ENCODE measurements around the gene PCDH1.

Gene PCDH1

GRCh38 chr5:141889282-141889871 is 11.2 kb upstream of the PCDH1 start:
- no peaks in the 10 kb centered on the region for H3K27me3 ChIP-seq (ENCODE audit: control insufficient read depth, insufficient read depth, low read length)
- no peaks in the 10 kb centered on the region for H3K4me1 ChIP-seq (ENCODE audit: control insufficient read depth, insufficient read depth, low read length)
- no peaks in the 10 kb centered on the region for H3K36me3 ChIP-seq (ENCODE audit: control insufficient read depth, insufficient read depth, low read length)
- no peak overlapping the region for H3K9ac ChIP-seq (ENCODE audit: low read length)
- H3K4me3 ChIP-seq (ENCODE audit: low read length): no peak overlapping the region
- H3K27ac ChIP-seq (ENCODE audit: low read depth, low read length): no peak overlapping the region

GRCh38 chr5:141883892-141884318 is 5.7 kb upstream of the PCDH1 start:
- Histone ChIP-seq H3K4me1 (ENCODE audit: control insufficient read depth, insufficient read depth, low read length) (no peaks in the 10 kb centered on the region), H3K27me3 (ENCODE audit: control insufficient read depth, insufficient read depth, low read length) (peaks cover 8% of the 10 kb centered on the region), H3K4me3 (ENCODE audit: low read length) (no peak overlapping the region), H3K36me3 (ENCODE audit: control insufficient read depth, insufficient read depth, low read length) (no peaks in the 10 kb centered on the region), H3K9ac (ENCODE audit: low read length) (no peak overlapping the region), H3K27ac (ENCODE audit: low read depth, low read length) (no peak overlapping the region)

DNA sequence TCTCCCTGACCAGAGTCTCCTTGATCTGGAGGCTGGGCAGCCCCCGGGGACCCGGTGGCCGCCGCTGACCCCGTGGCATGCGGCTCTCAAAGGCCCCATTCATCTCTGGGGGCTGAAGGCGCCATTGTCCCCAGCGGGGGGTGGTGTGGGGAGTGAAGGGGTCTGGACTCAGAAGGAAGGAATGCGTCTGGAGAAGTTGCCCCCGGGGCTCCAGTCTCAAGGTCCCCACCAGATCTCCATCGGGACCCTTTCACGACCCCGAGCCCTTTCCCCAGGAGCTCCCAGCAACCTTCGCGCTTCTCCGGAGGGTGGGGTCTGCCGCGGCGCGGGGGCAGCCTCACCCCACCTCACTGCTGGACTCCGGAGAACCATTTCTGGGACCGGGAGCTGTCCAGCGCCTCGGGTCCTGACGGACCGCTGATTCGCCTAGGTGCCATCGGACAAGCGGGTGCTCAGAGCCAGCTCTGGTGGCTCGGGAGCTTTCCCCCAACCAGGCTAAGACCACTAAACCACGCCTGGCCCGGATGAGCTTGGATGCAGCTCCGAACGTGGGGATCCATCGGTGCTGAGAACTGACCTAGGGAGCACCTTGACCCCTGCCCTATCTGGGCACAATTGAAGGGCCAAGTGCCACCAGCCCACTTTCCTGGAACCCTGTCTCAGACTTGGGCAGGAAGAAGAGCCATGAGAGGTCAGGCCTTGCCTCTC is 5.1 kb upstream of the PCDH1 start:
- Histone ChIP-seq H3K27me3 (ENCODE audit: control insufficient read depth, insufficient read depth, low read length) (peaks cover 8% of the 10 kb centered on the region), H3K36me3 (ENCODE audit: control insufficient read depth, insufficient read depth, low read length) (no peaks in the 10 kb centered on the region), H3K4me3 (ENCODE audit: low read length) (no peak overlapping the region), H3K27ac (ENCODE audit: low read depth, low read length) (no peak overlapping the region), H3K4me1 (ENCODE audit: control insufficient read depth, insufficient read depth, low read length) (no peaks in the 10 kb centered on the region), H3K9ac (ENCODE audit: low read length) (no peak overlapping the region)

DNA sequence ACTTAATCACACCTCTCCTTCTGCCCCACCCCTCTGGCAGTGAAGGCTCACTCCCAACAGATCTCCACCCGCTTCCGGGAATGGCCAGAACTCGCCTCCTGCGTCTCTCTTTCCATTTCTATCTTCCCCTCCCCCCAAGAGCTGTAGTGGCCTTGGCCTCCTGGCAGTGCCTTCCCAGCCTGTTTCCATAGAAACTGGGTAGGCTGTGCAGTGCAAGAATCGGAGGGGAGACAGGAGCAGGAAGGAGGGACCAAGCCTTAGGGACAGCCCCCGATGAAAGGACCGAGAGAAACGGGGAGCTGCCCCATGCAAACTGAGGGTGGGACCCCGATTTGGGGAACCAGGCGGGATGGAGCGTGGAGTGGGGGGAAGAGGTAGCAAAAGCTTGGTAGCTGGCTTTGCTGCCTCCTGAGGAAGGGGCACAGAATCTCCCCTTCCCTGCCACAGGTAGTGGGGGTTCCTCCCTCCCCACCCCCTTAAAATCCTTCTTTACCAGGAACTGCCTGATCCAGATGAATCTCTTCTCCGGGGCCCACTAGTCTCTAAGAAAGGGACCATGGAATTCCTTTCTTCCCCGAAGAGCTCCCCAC is 4.5 kb upstream of the PCDH1 start:
- Histone ChIP-seq H3K27me3 (ENCODE audit: control insufficient read depth, insufficient read depth, low read length) (peaks cover 9% of the 10 kb centered on the region), H3K36me3 (ENCODE audit: control insufficient read depth, insufficient read depth, low read length) (no peaks in the 10 kb centered on the region), H3K4me1 (ENCODE audit: control insufficient read depth, insufficient read depth, low read length) (no peaks in the 10 kb centered on the region), H3K27ac (ENCODE audit: low read depth, low read length) (peak overlapping the region; percentile 27), H3K9ac (ENCODE audit: low read length) (no peak overlapping the region), H3K4me3 (ENCODE audit: low read length) (peak overlapping the region; percentile 2)

GRCh38 chr5:141881886-141882285 is 3.7 kb upstream of the PCDH1 start:
- H3K27me3 ChIP-seq (ENCODE audit: control insufficient read depth, insufficient read depth, low read length): peaks cover 15% of the 10 kb centered on the region
- no peaks in the 10 kb centered on the region for H3K4me1 ChIP-seq (ENCODE audit: control insufficient read depth, insufficient read depth, low read length)
- no peaks in the 10 kb centered on the region for H3K36me3 ChIP-seq (ENCODE audit: control insufficient read depth, insufficient read depth, low read length)
- no peak overlapping the region for H3K9ac ChIP-seq (ENCODE audit: low read length)
- peak overlapping the region; percentile 16 for H3K4me3 ChIP-seq (ENCODE audit: low read length)
- H3K27ac ChIP-seq (ENCODE audit: low read depth, low read length): peak overlapping the region; percentile 56

GRCh38 chr5:141880961-141881801 is 3.0 kb upstream of the PCDH1 start:
- Histone ChIP-seq H3K9ac (ENCODE audit: low read length) (no peak overlapping the region), H3K4me3 (ENCODE audit: low read length) (peak overlapping the region; percentile 16), H3K4me1 (ENCODE audit: control insufficient read depth, insufficient read depth, low read length) (no peaks in the 10 kb centered on the region), H3K27me3 (ENCODE audit: control insufficient read depth, insufficient read depth, low read length) (peaks cover 20% of the 10 kb centered on the region), H3K36me3 (ENCODE audit: control insufficient read depth, insufficient read depth, low read length) (no peaks in the 10 kb centered on the region), H3K27ac (ENCODE audit: low read depth, low read length) (peak overlapping the region; percentile 56)

DNA sequence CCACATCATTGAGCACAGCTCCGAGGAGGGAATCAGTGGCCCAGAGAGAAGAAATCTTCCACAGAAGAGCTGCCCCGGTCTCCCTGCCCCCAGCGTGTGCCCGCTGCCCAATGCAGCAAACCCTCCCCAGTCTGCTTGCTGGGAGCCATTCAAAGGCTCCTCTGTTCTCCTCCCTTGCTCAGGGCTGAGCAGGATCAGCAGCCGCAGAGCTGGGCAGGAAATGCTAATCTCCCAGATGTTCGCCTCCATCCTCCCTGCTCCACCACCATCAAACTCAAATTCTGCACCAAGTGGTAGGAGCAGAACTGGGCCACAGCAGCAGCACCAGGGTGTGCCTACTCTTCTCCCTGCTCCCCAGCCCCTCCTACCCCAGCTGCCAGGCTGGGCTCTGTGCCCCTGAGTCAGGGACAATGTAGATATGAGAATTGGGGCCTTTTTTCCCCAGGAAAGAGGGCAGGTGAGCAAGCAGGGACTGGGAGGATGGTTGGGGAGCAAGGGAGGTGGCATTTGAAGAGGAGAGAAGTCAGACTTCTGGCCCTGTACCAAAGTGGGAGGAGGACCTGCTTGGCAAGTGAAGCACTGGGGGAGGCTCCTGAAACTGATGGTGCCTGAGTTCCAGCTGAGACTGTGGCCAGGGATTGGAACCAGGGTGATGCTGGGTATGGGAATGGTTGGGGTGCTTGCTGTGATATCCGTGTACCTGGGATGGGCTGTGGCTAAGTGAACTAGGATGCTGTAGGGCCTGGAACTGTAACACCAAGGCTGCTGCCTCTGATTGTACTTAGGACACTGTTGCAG is 1.9 kb upstream of the PCDH1 start:
- Histone ChIP-seq H3K27me3 (ENCODE audit: control insufficient read depth, insufficient read depth, low read length) (peaks cover 20% of the 10 kb centered on the region), H3K4me3 (ENCODE audit: low read length) (no peak overlapping the region), H3K4me1 (ENCODE audit: control insufficient read depth, insufficient read depth, low read length) (no peaks in the 10 kb centered on the region), H3K9ac (ENCODE audit: low read length) (no peak overlapping the region), H3K27ac (ENCODE audit: low read depth, low read length) (peak overlapping the region; percentile 41), H3K36me3 (ENCODE audit: control insufficient read depth, insufficient read depth, low read length) (no peaks in the 10 kb centered on the region)

GRCh38 chr5:141879426-141879759 is 1.2 kb upstream of the PCDH1 start:
- Histone ChIP-seq H3K4me3 (ENCODE audit: low read length) (no peak overlapping the region), H3K36me3 (ENCODE audit: control insufficient read depth, insufficient read depth, low read length) (no peaks in the 10 kb centered on the region), H3K9ac (ENCODE audit: low read length) (no peak overlapping the region), H3K27me3 (ENCODE audit: control insufficient read depth, insufficient read depth, low read length) (peaks cover 20% of the 10 kb centered on the region), H3K27ac (ENCODE audit: low read depth, low read length) (peak overlapping the region; percentile 41), H3K4me1 (ENCODE audit: control insufficient read depth, insufficient read depth, low read length) (no peaks in the 10 kb centered on the region)

DNA sequence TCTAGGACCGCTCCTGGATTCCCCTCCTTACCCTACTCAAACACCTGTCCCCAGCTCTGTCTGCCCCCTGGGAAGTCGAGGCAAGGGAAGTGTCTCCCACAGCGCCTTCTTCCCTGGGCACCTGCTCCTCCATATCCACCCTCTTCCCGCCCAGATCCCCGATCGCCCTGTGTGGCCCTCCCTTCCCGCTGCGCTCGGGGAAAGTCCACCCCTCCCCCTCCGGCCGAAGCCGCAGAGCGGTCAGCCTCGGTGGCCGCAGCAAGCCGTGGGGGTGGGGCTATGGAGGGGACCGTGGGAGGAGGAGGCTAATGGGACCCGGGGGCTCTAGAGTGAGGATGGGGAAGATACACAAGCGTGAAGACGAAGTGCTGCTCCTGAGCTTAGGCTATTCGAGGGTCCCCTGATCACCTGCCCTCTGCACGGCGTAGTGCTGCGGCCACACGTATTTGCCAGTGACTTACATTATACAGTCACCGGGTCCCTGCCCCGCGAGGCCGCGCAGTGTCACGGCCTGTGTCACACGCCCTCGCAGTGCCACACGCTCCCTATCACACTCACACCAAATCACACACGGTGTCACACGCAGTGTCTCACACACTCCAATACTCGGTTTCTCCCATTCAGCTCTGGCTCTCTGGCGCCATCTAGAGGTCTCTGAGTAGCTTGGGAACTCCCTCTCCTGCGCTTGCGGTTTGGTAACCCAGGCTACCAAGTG is 658 bp upstream of the PCDH1 start:
- Histone ChIP-seq H3K4me3 (ENCODE audit: low read length) (peak overlapping the region; percentile 74), H3K9ac (ENCODE audit: low read length) (no peak overlapping the region), H3K36me3 (ENCODE audit: control insufficient read depth, insufficient read depth, low read length) (no peaks in the 10 kb centered on the region), H3K4me1 (ENCODE audit: control insufficient read depth, insufficient read depth, low read length) (no peaks in the 10 kb centered on the region), H3K27me3 (ENCODE audit: control insufficient read depth, insufficient read depth, low read length) (peaks cover 20% of the 10 kb centered on the region), H3K27ac (ENCODE audit: low read depth, low read length) (peak overlapping the region; percentile 56)

GRCh38 chr5:141877356-141878185 is 639 bp downstream of the PCDH1 start:
- H3K9ac ChIP-seq (ENCODE audit: low read length): peak overlapping the region; percentile 6
- H3K27ac ChIP-seq (ENCODE audit: low read depth, low read length): no peak overlapping the region
- H3K4me1 ChIP-seq (ENCODE audit: control insufficient read depth, insufficient read depth, low read length): no peaks in the 10 kb centered on the region
- H3K27me3 ChIP-seq (ENCODE audit: control insufficient read depth, insufficient read depth, low read length): peaks cover 12% of the 10 kb centered on the region
- H3K36me3 ChIP-seq (ENCODE audit: control insufficient read depth, insufficient read depth, low read length): no peaks in the 10 kb centered on the region
- peak overlapping the region; percentile 63 for H3K4me3 ChIP-seq (ENCODE audit: low read length)

Data from rectal smooth muscle tissue (tissue), 1 donor.